WTC11 (cell line): Measurements from ENCODE around the gene CDYL.

Source experiments
- ATF3 ChIP-seq: sonication (generic); formaldehyde crosslinking; conservative IDR thresholded peaks from 2 replicates; pipeline ENCODE4 v1.8.1; 2022; ENCODE audit warnings: mild to moderate bottlenecking, missing genetic modification reagents
- NR2C2 ChIP-seq: sonication (generic); formaldehyde crosslinking; IDR thresholded peaks from 2 replicates; pipeline ENCODE4 v1.8.0; 2022; ENCODE audit warnings: mild to moderate bottlenecking, missing genetic modification reagents

DNA sequence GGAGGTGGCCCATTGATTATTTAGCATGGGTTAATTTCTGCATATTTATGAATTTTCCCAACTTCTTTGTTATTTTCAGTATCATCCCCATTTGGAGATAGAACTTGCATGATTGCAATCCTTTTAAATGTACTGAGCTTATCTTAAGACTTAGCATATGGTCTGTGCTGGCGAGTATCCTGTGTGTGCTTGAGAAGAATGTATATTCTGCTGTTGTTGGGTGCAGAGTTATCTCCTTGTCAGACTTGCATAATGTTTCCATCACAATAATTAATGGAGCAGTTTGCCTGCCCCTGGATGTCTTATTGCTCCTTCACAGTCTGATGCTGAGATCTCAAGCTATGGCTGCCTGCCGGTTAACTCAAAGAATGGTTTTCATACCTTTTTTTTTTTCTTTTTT lies 112.6 kb downstream of the CDYL start:
- no peak for TF ChIP-seq ATF3 (CRISPR knock-in tag)
- TF ChIP-seq NR2C2 (CRISPR knock-in tag) = no peak
